Esophagus muscularis mucosa (tissue), 3 donors: ENCODE results near the gene COG5.

ENCODE experiments used
- CTCF ChIP-seq, 3 experiments: fragments of 200-600 bp in 2 of 3; fragments of 450-650 bp in 1 of 3; sonication (generic) in 2 of 3; IDR thresholded peaks; one replicate each; pipeline ENCODE4 v1.5.1; 2017 to 2019; ENCODE audit warnings: antibody characterized with exemption in 3 of 3, mild to moderate bottlenecking in 2 of 3, moderate library complexity in 1 of 3
- POLR2A ChIP-seq: fragments of 450-650 bp; IDR thresholded peaks from one replicate; pipeline ENCODE4 v1.6.1; 2017; ENCODE audit warnings: antibody characterized with exemption, moderate library complexity, mild to moderate bottlenecking, low read depth
- POLR2AphosphoS5 ChIP-seq, 2 donors: sonication (generic); formaldehyde crosslinking; IDR thresholded peaks; one replicate each; pipeline ENCODE4 v1.6.1; 2017; ENCODE audit warnings: antibody characterized with exemption in 2 of 2

GRCh38 chr7:107563775-107564552 lies at the start of gene COG5, which contains the start of gene DUS4L:
- no peak for TF ChIP-seq CTCF (IDR thresholded peaks at IDR 0.05)
- peak; percentile 10 for TF ChIP-seq POLR2A
- peak; percentile 92 to 94 for TF ChIP-seq POLR2AphosphoS5 (IDR thresholded peaks at IDR 0.05)
